Activated T-helper 17 cell treated with anti-CD3 and anti-CD28 coated beads, Interleukin-2, amount 50 U/mL, for 72 hours (primary cell): ENCODE data around the gene SLC29A2. TPM values are rescaled to one million over a fixed set of nuclear protein-coding genes. Genes with fewer than 3 reads are reported as not detected.
"Not testable (repeated sequence)": the region's sequence is repeated elsewhere in the genome, so short reads cannot be mapped to it uniquely, and the experiment has no call there.

Experiments
- ATAC-seq: fragments of 150-1000 bp; cut with Tn5 transposase; replicated peaks from 2 replicates; pipeline ENCODE4 v1.10.0; 2021; ENCODE audit warnings: mild to moderate bottlenecking, moderate library complexity
- H3K27ac Mint-ChIP-seq: one replicate; pipeline ENCODE4 v1.8.0; 2022; ENCODE audit warnings: mixed read lengths
- H3K27me3 Mint-ChIP-seq: one replicate; pipeline ENCODE4 v1.8.0; 2022; ENCODE audit warnings: mixed read lengths
- H3K36me3 Mint-ChIP-seq: one replicate; pipeline ENCODE4 v1.8.0; 2022; ENCODE audit warnings: low read depth, mild to moderate bottlenecking, mixed read lengths
- H3K4me1 Mint-ChIP-seq: one replicate; pipeline ENCODE4 v1.8.0; 2022; ENCODE audit warnings: mixed read lengths
- H3K4me3 Mint-ChIP-seq: one replicate; pipeline ENCODE4 v1.8.0; 2022; ENCODE audit warnings: mild to moderate bottlenecking, mixed read lengths
- H3K9me3 Mint-ChIP-seq: one replicate; pipeline ENCODE4 v1.8.0; 2022; ENCODE audit warnings: mixed read lengths
- total RNA-seq, 2 donors: library from RNA; stranded (reverse); gene quantifications; one replicate each; pipeline ENCODE4 v1.2.3, GENCODE V29; 2022

Gene SLC29A2
- total RNA-seq, 2 donors from 2014 or later: 7.6 to 9.1 TPM

GRCh38 chr11:66366844-66367477, 4.6 kb downstream of the SLC29A2 start:
- Mint-ChIP-seq H3K27me3 (no peaks in the 10 kb centered on the region), H3K36me3 (no peaks in the 10 kb centered on the region), H3K4me1 (no peaks in the 10 kb centered on the region), H3K9me3 (no peaks in the 10 kb centered on the region), H3K4me3 (no peak overlapping the region), H3K27ac (no peak overlapping the region)
- ATAC-seq: no peak

DNA sequence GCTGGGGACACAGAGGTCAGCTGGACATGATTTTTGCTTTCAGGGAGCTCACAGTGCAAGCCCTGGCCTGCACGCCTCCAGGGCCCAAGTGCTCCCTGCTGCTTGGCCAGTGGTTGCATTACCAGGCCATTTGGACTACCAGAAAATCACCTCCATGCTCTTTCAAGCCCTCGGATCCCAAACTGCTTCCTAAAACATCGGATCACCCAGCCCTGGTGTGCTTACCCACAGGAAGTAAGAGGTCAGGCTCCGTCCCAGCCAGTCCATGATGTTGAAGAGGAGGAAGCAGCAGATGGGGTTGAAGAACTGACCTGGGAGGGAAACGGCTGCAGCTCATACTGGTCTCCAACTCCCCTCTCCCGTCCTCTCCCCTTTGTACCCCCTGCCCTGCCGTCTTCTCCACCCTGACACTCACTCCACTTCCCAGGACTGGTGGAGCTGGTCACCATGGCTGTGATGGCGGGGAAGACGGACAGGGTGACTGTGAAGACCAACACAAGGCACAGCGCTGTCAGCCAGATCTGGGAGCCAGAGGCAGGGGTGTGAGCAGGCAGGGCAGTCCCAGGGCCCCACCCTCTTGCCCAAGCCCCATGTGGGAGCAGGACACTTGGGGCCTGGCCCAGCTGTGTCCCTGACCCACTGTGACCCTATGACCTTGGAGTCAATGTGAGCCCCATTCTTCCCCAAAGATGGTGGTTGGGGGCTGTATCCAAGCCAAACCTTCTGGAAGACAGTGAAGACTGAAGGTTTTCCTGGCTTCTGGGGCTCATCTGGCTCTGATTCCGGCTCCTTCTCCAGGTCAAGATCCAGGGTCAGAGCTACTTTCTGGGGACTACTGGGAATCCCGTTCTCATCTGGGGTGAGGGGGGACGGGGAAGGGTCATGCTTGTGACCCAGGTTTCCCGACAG, 5.6 kb downstream of the SLC29A2 start:
- no peaks in the 10 kb centered on the region for H3K27me3 Mint-ChIP-seq
- no peaks in the 10 kb centered on the region for H3K36me3 Mint-ChIP-seq
- H3K4me1 Mint-ChIP-seq: no peaks in the 10 kb centered on the region
- H3K9me3 Mint-ChIP-seq: no peaks in the 10 kb centered on the region
- no peak for ATAC-seq
- no peak overlapping the region for H3K27ac Mint-ChIP-seq
- H3K4me3 Mint-ChIP-seq: no peak overlapping the region

DNA sequence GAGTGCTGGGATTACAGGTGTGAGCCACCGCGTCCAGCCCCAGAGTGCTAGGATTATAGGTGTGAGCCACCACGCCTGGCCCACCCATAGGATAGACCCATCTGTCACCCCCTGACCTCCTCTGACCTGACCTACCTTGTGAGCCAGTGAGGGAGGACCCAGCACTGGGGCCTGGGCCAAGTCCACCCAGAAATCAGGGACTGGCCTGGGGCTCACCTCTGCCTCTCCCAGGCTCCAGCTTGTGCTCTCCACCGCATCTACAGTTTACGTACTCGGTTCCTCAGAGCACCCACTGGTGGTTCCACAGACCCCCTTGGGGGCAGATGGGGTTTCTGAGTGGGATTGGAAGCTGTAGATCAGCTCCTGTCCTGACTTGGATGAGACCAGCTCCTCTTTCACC, 6.4 kb downstream of the SLC29A2 start:
- no peak for ATAC-seq
- Mint-ChIP-seq H3K9me3 (no peaks in the 10 kb centered on the region), H3K27me3 (no peaks in the 10 kb centered on the region), H3K36me3 (no peaks in the 10 kb centered on the region), H3K4me3 (no peak overlapping the region), H3K4me1 (no peaks in the 10 kb centered on the region), H3K27ac (no peak overlapping the region)

- Mint-ChIP-seq H3K9me3 (no peaks in the 10 kb centered on the region), H3K27ac (no peak overlapping the region)
These were observed 7.6 kb downstream of the SLC29A2 start for GRCh38 chr11:66363805-66364535.

GRCh38 chr11:66363187-66363601, 8.4 kb downstream of the SLC29A2 start:
- Mint-ChIP-seq H3K4me3 (no peak overlapping the region), H3K27ac (no peak overlapping the region), H3K27me3 (no peaks in the 10 kb centered on the region), H3K9me3 (no peaks in the 10 kb centered on the region), H3K4me1 (no peaks in the 10 kb centered on the region), H3K36me3 (no peaks in the 10 kb centered on the region)
- no peak for ATAC-seq

More at GRCh38 chr11:66363805-66364535, 7.6 kb downstream of the SLC29A2 start:
- peak; percentile 76 for ATAC-seq
- H3K4me3 Mint-ChIP-seq: no peak overlapping the region
- H3K27me3 Mint-ChIP-seq: no peaks in the 10 kb centered on the region
- no peaks in the 10 kb centered on the region for H3K36me3 Mint-ChIP-seq
- H3K4me1 Mint-ChIP-seq: no peaks in the 10 kb centered on the region

DNA sequence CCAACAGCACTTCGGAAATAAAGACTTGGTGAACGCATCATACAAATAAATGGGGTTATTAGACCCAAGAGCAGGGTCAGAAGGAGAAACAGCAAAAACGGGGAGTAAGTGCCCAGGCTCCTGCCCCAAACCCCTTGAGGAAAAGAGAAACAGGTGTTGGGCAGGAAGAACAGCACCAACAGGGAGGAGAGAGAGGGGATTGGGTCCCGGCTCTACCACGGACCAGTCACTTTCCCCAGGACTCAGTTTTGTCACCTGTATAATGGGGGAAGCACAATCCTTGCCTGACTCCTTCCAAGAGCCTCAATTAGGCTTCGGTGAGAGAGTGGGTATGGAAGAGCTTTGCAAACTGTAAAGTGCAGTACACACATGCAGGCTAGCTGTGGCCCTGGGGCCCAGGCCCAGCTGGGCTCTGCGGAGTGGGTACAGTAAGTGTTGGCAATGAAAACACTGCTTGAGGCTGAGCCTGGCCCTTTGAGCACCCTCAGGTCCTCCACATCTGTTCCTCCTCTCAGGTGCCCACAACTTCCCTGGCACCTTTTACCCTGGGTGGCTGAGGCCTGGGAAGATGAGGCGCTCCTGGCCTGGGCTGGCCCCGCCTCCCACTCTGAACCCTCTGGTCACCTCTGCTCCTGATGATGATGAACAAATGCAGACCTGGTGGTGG, 8.9 kb downstream of the SLC29A2 start:
- no peaks in the 10 kb centered on the region for H3K9me3 Mint-ChIP-seq
- H3K27ac Mint-ChIP-seq: no peak overlapping the region
- ATAC-seq: no peak
- no peaks in the 10 kb centered on the region for H3K27me3 Mint-ChIP-seq
- no peak overlapping the region for H3K4me3 Mint-ChIP-seq
- no peaks in the 10 kb centered on the region for H3K36me3 Mint-ChIP-seq
- H3K4me1 Mint-ChIP-seq: no peaks in the 10 kb centered on the region

- H3K4me1 Mint-ChIP-seq: no peaks in the 10 kb centered on the region
- ATAC-seq: no peak
- H3K27ac Mint-ChIP-seq: peak overlapping the region; percentile 3
- no peaks in the 10 kb centered on the region for H3K27me3 Mint-ChIP-seq
- H3K9me3 Mint-ChIP-seq: no peaks in the 10 kb centered on the region
- H3K4me3 Mint-ChIP-seq: no peak overlapping the region
- no peaks in the 10 kb centered on the region for H3K36me3 Mint-ChIP-seq
These were observed 10.0 kb downstream of the SLC29A2 start for GRCh38 chr11:66361502-66361941.

DNA sequence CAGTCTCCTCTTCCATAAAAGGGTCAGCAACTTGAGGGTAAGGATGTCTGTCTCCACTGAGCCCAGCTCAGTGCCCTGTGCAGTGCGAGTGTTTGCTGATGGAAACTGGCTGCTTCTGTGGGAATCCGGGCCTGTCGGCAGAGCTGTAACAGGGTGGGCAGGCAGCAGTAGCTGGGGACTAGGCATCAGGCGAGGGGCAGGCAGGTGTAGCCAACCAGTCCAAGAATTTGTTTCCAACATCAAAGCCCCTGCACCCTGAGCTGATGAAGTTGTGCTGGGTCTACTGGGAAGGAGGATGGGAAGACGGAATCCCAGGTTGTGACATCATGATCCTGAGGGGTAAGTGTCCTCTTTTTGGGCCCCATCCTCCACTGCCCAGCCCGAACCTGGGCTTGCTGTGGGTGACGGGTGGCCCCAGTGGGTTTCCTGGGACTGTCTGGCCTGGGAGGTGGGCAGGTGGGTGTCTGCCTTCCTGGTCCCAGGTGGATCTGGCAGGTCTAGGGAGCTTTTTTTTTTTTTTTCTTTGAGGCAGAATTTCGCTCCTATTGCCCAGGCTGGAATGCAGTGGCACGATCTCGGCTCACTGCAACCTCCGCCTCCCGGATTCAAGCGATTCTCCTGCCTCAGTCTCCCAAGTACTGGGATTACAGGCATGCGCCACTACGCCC, 11.0 kb downstream of the SLC29A2 start:
- Mint-ChIP-seq H3K4me3 (no peak overlapping the region), H3K36me3 (no peaks in the 10 kb centered on the region), H3K9me3 (no peaks in the 10 kb centered on the region), H3K27ac (no peak overlapping the region), H3K4me1 (no peaks in the 10 kb centered on the region), H3K27me3 (no peaks in the 10 kb centered on the region)
- ATAC-seq: no peak

GRCh38 chr11:66359662-66360087, 11.9 kb downstream of the SLC29A2 start:
- Mint-ChIP-seq H3K36me3 (no peaks in the 10 kb centered on the region), H3K4me1 (no peaks in the 10 kb centered on the region), H3K4me3 (no peak overlapping the region), H3K27ac (no peak overlapping the region), H3K9me3 (no peaks in the 10 kb centered on the region), H3K27me3 (no peaks in the 10 kb centered on the region)
- ATAC-seq: no peak

- ATAC-seq, H3K9me3 Mint-ChIP-seq, H3K4me1 Mint-ChIP-seq, H3K27me3 Mint-ChIP-seq, H3K27ac Mint-ChIP-seq, H3K4me3 Mint-ChIP-seq: not testable (repeated sequence)
- H3K36me3 Mint-ChIP-seq: peaks cover 20% of the 10 kb centered on the region
These were observed 20.9 kb downstream of the SLC29A2 start for GRCh38 chr11:66350560-66351235.

DNA sequence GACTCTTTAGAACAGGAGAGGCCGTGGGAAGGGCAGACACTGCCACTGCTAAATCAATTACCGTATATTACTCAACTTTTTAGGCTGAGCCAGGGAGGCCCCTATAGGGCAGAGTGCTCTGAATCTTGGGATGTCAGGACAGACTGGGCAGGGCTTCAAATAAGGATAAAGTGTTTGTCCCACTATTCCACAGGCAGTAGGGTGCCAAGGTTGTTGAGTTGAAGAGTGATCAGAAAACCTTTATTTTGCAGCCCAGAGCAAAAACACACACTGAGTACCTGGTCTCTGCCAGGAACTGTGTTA, 22.5 kb downstream of the SLC29A2 start:
- Mint-ChIP-seq H3K27ac (peak overlapping the region; percentile 62), H3K9me3 (no peaks in the 10 kb centered on the region), H3K36me3 (peaks cover 22% of the 10 kb centered on the region), H3K4me3 (peak overlapping the region; percentile 95), H3K4me1 (peaks cover 6% of the 10 kb centered on the region), H3K27me3 (no peaks in the 10 kb centered on the region)
- no peak for ATAC-seq

GRCh38 chr11:66347425-66348276, 23.9 kb downstream of the SLC29A2 start, which contains the start of gene B4GAT1:
B4GAT1 (minus strand) TSS chr11:66347629; CDS start chr11:66347545, 84 bp downstream.
- H3K36me3 Mint-ChIP-seq: peaks cover 22% of the 10 kb centered on the region
- H3K27ac Mint-ChIP-seq: peak within 1 kb of the TSS; percentile 100
- H3K4me3 Mint-ChIP-seq: peak within 1 kb of the TSS; percentile 95
- ATAC-seq: peak; percentile 70
- H3K4me1 Mint-ChIP-seq: peaks cover 17% of the 10 kb centered on the region
- no peaks in the 10 kb centered on the region for H3K9me3 Mint-ChIP-seq
- H3K27me3 Mint-ChIP-seq: no peaks in the 10 kb centered on the region
